ENCODE results near the gene MED22.
"Not testable (repeated sequence)": the region's sequence is repeated elsewhere in the genome, so short reads cannot be mapped to it uniquely, and the experiment has no call there.

Gene MED22

GRCh38 chr9:133347985-133348717 lies at the start of gene MED22, which contains the start of gene RPL7A:
TSS of gene MED22 (minus strand) at chr9:133348131. CDS start at chr9:133346662, 1,469 bp downstream.
TSS of gene RPL7A (plus strand) at chr9:133348218. CDS start at chr9:133348244, 26 bp downstream.
- peak; percentile 79 for DNase-seq (ENCODE audit: low read depth)

DNA sequence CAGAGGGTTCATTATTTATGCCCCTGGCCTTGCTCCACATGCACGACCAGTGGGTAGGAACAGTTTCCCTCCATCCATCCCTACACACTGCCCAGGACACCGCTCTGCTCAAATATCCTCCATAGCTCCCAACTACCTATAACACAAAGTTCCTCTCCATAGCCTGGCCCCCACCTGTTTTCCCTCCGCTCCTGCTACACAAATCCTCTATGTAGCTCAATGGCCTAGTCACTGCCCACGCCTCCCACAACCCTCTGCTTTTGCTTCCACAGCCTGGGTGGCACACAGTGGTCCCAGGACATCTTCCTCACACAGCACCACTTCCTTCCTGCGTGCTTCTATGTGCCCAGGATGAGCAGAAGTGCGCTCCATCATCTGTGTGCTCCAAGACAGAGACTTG lies 49.4 kb upstream of the MED22 start:
- no peak for DNase-seq (ENCODE audit: low read depth)

DNA sequence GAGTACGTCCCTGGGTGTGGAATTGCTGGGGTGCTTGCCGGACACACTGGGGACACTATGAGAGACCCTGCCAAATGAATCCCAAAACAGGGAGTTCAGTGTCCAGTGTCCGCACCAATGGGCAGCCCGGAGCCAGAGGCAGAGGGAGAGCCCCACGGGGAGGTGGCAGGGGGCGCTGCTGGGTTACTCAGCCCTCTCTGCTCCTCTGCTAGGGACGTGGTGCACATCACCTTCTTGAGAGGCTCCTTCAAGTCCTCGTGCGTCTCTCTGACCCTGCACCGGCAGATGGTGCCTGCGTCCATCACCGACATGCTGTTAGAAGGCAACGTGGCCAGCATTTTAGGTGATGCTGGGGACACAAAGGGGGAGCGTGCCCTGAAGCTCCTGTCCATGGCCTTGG lies 49.0 kb upstream of the MED22 start:
- no peak for DNase-seq (ENCODE audit: low read depth)

- no peak for DNase-seq (ENCODE audit: low read depth)
Measured at GRCh38 chr9:133394687-133395271, 46.8 kb upstream of the MED22 start.

DNA sequence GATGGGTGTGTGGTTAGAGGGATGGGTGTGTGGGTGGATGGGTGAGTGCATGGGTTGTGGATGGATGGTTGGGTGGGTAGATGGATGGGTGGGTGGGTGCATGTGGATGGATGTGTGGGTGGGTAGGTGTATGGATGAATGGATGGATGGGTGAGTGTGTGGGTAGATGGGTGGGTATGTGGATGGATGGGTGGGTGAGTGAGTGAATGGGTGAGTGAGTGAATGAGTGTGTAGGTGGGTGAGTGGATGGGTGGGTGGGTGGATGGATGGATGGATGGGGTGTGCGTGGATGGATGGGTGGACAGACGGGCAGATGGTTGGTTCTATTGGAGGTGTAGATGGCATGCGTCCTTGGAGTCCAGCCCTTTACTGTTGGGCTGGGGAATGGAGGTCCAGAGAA lies 45.5 kb upstream of the MED22 start:
- DNase-seq (ENCODE audit: low read depth), result no peak

DNA sequence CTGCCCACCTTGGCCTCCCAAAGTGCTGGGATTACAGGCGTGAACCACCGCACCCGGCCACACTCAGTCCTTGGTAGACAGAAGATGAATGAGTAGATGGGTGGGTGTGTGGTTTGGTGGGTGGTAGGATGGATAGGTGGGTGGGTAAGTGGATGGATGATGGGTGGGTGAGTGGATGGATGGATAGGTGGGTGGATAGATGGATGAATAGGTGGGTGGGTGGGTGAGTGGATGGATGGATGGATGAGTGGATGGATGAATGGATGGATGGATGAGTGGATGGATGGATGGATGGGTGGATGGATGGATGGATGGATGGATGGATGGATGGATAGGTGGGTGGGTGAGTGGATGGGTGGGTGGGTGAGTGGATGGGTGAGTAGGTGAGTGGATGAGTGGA lies 44.4 kb upstream of the MED22 start:
- not testable (repeated sequence) for DNase-seq (ENCODE audit: low read depth)

DNA sequence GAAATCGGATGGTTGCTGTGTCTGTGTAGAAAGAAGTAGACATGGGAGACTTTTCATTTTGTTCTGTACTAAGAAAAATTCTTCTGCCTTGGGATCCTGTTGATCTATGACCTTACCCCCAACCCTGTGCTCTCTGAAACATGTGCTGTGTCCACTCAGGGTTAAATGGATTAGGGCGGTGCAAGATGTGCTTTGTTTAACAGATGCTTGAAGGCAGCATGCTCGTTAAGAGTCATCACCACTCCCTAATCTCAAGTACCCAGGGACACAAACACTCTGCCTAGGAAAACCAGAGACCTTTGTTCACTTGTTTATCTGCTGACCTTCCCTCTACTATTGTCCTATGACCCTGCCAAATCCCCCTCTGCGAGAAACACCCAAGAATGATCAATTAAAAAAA lies 43.5 kb upstream of the MED22 start:
- DNase-seq (ENCODE audit: low read depth), result not testable (repeated sequence)

DNA sequence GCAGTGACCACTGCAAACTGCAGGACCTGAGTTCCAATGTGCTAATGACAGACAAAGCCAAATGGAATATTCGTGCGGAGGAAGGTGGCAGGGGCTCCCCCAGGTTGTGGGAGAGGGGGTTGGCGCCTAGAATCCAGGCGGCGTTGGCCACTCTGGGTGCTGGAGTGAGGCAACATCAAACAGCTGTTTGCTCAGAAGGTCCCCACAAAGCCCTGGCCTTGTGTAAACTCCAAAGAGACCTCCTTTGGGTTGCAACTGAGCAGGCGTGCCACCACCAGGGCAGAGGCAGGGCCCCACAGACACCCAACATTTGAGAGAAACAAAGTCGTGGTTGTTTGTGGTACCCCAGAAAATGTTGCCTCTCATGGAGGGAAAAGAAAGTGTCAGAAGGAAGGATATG lies 42.8 kb upstream of the MED22 start:
- DNase-seq (ENCODE audit: low read depth), result no peak

DNA sequence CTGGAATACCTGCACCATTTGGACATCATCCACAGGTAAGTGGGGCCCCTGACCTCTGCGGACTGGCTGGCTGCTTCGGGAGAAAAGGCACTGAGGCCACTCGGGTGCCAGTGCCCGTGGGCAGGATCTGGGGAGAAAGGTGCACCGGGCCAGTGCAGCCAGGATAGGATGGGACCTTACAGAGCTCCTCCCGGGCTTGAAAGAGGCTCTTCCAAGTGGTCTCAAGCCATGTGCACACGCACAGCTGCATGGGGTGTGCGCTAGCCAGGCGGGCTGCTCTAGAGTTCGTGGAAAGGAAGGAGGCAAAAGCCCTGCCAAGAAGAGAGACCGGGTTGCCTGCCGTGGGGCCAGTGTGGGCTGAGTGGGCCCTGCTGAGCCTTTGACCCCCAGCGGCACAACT lies 41.6 kb upstream of the MED22 start:
- DNase-seq (ENCODE audit: low read depth), result no peak

- no peak for DNase-seq (ENCODE audit: low read depth)
Measured at GRCh38 chr9:133389025-133389557, 41.2 kb upstream of the MED22 start.

GRCh38 chr9:133387680-133388079 lies 39.7 kb upstream of the MED22 start:
- no peak for DNase-seq (ENCODE audit: low read depth)

GRCh38 chr9:133386338-133386737 lies 38.4 kb upstream of the MED22 start:
- DNase-seq (ENCODE audit: low read depth), result no peak

DNA sequence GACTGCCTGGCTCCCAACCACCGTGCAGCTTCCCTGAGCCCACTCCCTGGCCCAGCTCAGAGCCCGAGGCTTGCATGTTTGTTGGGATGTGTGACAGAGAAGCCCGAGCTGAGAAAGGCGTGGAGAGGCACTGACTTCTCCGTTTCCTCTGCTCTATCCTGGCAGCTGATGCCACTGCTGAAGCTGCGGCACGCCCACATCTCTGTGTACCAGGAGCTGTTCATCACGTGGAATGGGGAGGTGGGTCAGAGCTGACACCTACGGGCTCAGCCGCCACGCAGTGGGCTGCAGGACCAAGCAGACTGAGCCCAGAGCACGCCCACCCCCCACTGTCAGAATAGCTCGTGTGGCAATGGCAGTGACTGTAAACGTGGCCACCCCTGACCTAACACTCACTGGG lies 37.5 kb upstream of the MED22 start:
- DNase-seq (ENCODE audit: low read depth), result no peak

GRCh38 chr9:133384736-133385321 lies 36.9 kb upstream of the MED22 start:
- no peak for DNase-seq (ENCODE audit: low read depth)

- DNase-seq (ENCODE audit: low read depth), result no peak
Measured at GRCh38 chr9:133383438-133383837, 35.5 kb upstream of the MED22 start.

DNA sequence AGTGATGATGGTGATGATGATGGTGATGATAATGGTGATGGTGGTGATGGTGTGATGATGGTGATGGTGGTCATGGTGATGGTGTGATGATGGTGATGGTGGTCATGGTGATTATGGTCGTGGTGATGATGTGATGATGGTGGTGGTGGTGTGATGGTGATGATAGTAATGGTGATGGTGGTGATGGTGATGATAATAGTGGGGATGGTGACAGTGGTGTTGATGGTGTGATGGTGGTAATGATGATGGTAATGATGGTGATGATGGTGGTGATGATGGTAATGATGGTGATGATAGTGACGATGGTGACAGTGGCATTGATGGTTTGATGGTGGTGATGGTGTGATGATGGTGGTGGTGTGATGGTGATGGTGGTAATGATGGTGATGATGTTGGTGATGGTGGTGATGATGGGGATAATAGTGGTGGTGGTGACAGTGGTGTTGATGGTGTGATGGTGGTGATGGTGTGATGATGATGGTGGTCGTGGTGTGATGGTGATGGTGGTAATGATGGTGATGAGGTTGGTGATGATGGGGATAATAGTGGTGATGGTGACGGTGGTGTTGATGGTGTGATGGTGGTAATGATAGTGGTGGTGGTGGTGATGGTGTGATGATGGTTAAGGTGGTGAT lies 34.7 kb upstream of the MED22 start:
- DNase-seq (ENCODE audit: low read depth), result no peak

GRCh38 chr9:133380734-133381133 lies 32.8 kb upstream of the MED22 start:
- DNase-seq (ENCODE audit: low read depth), result no peak

- DNase-seq (ENCODE audit: low read depth), result no peak
Measured at GRCh38 chr9:133379153-133380086, 31.5 kb upstream of the MED22 start.

DNA sequence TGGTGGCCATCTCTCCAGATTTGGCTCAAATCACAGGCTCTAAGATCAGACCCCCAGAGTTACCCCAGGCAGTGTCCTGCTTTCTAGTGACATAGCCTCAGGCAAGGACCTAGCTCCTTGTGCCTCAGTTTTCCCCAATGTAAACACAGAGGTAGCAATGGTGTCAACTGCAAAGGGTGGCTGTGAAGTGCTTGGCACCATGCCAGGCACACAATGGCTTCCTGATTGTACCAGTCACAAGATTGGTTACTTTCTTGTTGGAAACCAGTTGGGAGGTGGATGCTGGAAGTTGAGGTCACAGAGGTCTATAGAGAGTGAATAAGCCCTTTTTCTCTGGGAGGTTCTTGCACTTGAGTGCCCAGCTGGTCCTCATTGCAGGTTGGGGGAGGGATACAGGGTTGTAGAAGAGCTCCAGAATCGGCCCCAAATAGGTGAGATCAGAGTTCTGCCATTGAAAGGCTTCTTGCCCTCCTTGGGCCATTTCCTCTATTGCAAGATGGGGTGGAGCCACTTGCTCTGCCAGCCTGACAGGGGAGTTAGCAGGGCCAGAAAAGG lies 30.6 kb upstream of the MED22 start:
- no peak for DNase-seq (ENCODE audit: low read depth)

DNA sequence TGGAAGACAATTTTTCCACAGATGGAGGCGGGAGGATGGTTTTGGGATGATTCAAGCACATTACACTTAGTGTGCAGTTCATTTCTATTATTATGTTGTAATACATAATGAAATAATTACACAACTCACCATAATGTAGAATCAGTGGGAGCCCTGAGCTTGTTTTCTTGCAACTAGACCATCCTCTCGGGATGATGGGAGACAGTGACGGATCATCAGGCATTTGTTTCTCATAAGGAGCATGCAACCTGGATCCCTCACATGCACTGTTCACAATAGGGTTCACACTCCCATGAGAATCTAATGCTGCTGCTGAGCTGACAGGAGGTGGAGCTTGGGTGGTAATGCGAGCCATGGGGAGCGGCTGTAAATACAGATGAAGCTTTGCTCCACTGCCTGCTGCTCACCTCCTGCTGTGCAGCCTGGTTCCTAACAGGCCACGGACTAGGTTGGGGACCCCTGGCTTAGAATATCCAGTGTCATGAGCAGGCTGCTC lies 29.8 kb upstream of the MED22 start:
- DNase-seq (ENCODE audit: low read depth), result no peak

DNA sequence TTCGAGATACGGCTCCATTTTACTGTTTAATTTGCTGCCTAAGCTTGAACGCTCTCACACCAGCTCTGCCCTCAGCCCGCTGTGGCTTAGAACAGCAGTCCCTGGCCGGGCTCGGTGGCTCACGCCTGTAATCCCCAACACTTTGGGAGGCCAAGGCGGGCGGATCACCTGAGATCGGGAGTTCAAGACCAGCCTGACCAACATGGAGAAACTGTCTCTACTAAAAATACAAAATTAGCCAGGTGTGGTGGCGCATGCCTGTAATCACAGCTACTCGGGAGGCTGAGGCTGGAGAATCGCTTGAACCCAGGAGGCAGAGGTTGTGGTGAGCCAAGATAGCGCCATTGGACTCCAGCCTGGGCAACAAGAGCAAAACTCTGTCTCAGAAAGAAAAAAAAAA lies 29.3 kb upstream of the MED22 start:
- DNase-seq (ENCODE audit: low read depth), result not testable (repeated sequence)

Data from activated T-helper 1 cell treated with Interleukin-2 at 50 U/mL for 16 hours (primary cell).